Large intestine (tissue), 12 donors: ENCODE data around the gene ZC3H18. TPM values are rescaled to one million over a fixed set of nuclear protein-coding genes. Genes with fewer than 3 reads are reported as not detected.
A peak's percentile ranks its signal among the peaks of the same experiment; 100 is the strongest.

ENCODE experiments used
- DNase-seq, 2 donors: peaks; one replicate each; pipeline versions ENCODE4 v3.0.0 to v3.0.0-alpha.2; 2013
- H3K27ac ChIP-seq: one replicate; pipeline ENCODE4 v1.5.1; 2013; ENCODE audit warnings: low read length
- H3K27me3 ChIP-seq: 2 replicates; pipeline ENCODE4 v1.6.1; 2013; ENCODE audit warnings: low read length; ENCODE audit not compliant: control insufficient read depth, insufficient read depth
- H3K36me3 ChIP-seq: 2 replicates; pipeline ENCODE4 v1.6.1; 2013; ENCODE audit warnings: low read length; ENCODE audit not compliant: control insufficient read depth, insufficient read depth
- H3K4me1 ChIP-seq: one replicate; pipeline ENCODE4 v1.6.1; 2013; ENCODE audit warnings: low read length; ENCODE audit not compliant: control insufficient read depth, insufficient read depth
- H3K4me3 ChIP-seq: one replicate; pipeline ENCODE4 v1.5.1; 2013; ENCODE audit warnings: low read length
- H3K9me3 ChIP-seq: one replicate; pipeline ENCODE4 v1.6.1; 2013; ENCODE audit warnings: mild to moderate bottlenecking, low read depth, low read length, moderate library complexity; ENCODE audit not compliant: control insufficient read depth
- WGBS: methylation state at CpG from one replicate; pipeline ENCODE4 v1.1.5; 2013; ENCODE audit warnings: low lambda C conversion rate; ENCODE audit not compliant: insufficient coverage; 5-methylcytosine and 5-hydroxymethylcytosine counted together
- long read RNA-seq, 11 donors: transcript quantifications; one replicate each; lab custom pipeline, GENCODE V29; 2026
- polyA plus RNA-seq: library from polyadenylated mRNA; unstranded; fragments of 120-200 nt; gene quantifications from one replicate; pipeline ENCODE4 v1.2.1, GENCODE V29; 2013

The ZC3H18 gene
- polyA plus RNA-seq = 34.3 TPM
- long read RNA-seq, donor 1, partial matches to known transcripts = 0 of 3 reads
- long read RNA-seq, donor 1, other reads (novel, unspliced or antisense) = 0 of 3 reads
- long read RNA-seq, donor 2, partial matches to known transcripts = 655 of 661 reads
- long read RNA-seq, donor 2, other reads (novel, unspliced or antisense) = 5 of 661 reads
- long read RNA-seq, donor 3 = 0 reads
- long read RNA-seq, donor 4 = 0 reads
- long read RNA-seq, donor 5, partial matches to known transcripts = 0 of 3 reads
- long read RNA-seq, donor 5, other reads (novel, unspliced or antisense) = 0 of 3 reads
- long read RNA-seq, donor 6, partial matches to known transcripts = 6 of 8 reads
- long read RNA-seq, donor 6, other reads (novel, unspliced or antisense) = 0 of 8 reads
- long read RNA-seq, donor 7, partial matches to known transcripts = 0 of 1 reads
- long read RNA-seq, donor 7, other reads (novel, unspliced or antisense) = 0 of 1 reads
- long read RNA-seq, donor 8, partial matches to known transcripts = 613 of 622 reads
- long read RNA-seq, donor 8, other reads (novel, unspliced or antisense) = 5 of 622 reads
- long read RNA-seq, donor 9, partial matches to known transcripts = 0 of 2 reads
- long read RNA-seq, donor 9, other reads (novel, unspliced or antisense) = 0 of 2 reads
- long read RNA-seq, donor 10, partial matches to known transcripts = 0 of 2 reads
- long read RNA-seq, donor 10, other reads (novel, unspliced or antisense) = 0 of 2 reads
- long read RNA-seq, donor 11, partial matches to known transcripts = 0 of 1 reads
- long read RNA-seq, donor 11, other reads (novel, unspliced or antisense) = 0 of 1 reads

GRCh38 chr16:88569985-88570690 is at the start of gene ZC3H18:
ZC3H18 (plus strand) TSS chr16:88570403; CDS start chr16:88577124, 6,721 bp downstream.
- H3K36me3 ChIP-seq = peaks cover 16% of the 10 kb centered on the region
- no peaks in the 10 kb centered on the region for H3K9me3 ChIP-seq
- no CpG with 5 or more reads among the region's 90 CpGs for WGBS
- peak within 1 kb of the TSS; percentile 86 for H3K4me3 ChIP-seq
- peak; percentile 98 for DNase-seq
- peak within 1 kb of the TSS; percentile 74 for H3K27ac ChIP-seq
- H3K4me1 ChIP-seq = peaks cover 11% of the 10 kb centered on the region
- H3K27me3 ChIP-seq = no peaks in the 10 kb centered on the region

GRCh38 chr16:88521674-88522073 is 48.5 kb upstream of the ZC3H18 start:
- no CpG with 5 or more reads among the region's 9 CpGs for WGBS
- Histone ChIP-seq H3K4me1 (peaks cover 25% of the 10 kb centered on the region), H3K9me3 (peaks cover 5% of the 10 kb centered on the region), H3K36me3 (peaks cover 27% of the 10 kb centered on the region), H3K27ac (no peak overlapping the region), H3K4me3 (no peak overlapping the region), H3K27me3 (no peaks in the 10 kb centered on the region)
- no peak for DNase-seq

GRCh38 chr16:88522276-88522949 is 47.8 kb upstream of the ZC3H18 start:
- Histone ChIP-seq H3K36me3 (peaks cover 29% of the 10 kb centered on the region), H3K4me3 (no peak overlapping the region), H3K4me1 (peaks cover 30% of the 10 kb centered on the region), H3K27ac (no peak overlapping the region), H3K27me3 (no peaks in the 10 kb centered on the region), H3K9me3 (peaks cover 5% of the 10 kb centered on the region)
- DNase-seq = peak in 1 of 2 donors; percentile 3
- no CpG with 5 or more reads among the region's 24 CpGs for WGBS

- DNase-seq = peak in 1 of 2 donors; percentile 9
- WGBS = no CpG with 5 or more reads among the region's 47 CpGs
- no peak overlapping the region for H3K27ac ChIP-seq
- H3K4me3 ChIP-seq = no peak overlapping the region
- no peaks in the 10 kb centered on the region for H3K27me3 ChIP-seq
- H3K36me3 ChIP-seq = peaks cover 38% of the 10 kb centered on the region
- peaks cover 37% of the 10 kb centered on the region for H3K4me1 ChIP-seq
- peaks cover under 1% of the 10 kb centered on the region for H3K9me3 ChIP-seq
Measured at GRCh38 chr16:88523309-88524161, 46.7 kb upstream of the ZC3H18 start.

DNA sequence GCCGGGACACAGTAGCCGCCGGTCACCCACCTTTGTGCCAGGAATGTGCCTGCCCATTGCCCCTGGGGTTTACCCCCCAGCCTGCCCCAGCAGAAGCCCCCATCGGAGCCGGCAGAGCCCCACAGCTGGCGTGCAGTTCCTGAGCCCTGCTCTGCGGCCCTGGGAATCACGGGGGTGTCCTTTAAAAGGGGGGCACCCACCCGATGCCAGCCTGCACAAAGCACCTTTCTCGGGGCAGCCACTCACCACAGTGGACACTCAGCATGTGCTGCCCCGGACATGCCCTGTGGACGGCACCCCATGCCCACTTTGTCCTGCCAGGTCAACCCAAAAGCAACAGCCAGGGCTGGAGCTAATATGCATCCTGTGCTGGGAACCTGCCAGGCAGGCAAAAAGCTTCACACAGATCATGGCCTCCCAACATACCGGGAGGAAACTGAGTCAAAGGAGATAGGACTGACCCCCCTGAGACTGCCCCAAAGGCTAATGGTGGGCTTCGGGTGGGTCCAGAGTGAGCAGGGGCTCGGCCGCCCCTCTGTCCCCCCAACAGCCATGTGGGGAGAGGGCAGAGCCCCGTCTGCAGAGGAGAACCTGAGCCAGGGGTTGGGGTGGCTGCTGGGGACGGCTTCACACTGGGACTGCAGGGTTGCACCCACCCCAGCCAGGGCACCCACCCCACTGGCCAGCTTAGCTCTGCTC is 45.8 kb upstream of the ZC3H18 start:
- no CpG with 5 or more reads among the region's 18 CpGs for WGBS
- H3K4me1 ChIP-seq = peaks cover 44% of the 10 kb centered on the region
- DNase-seq = peak in 1 of 2 donors; percentile 29
- no peaks in the 10 kb centered on the region for H3K9me3 ChIP-seq
- H3K4me3 ChIP-seq = no peak overlapping the region
- H3K27me3 ChIP-seq = no peaks in the 10 kb centered on the region
- H3K27ac ChIP-seq = peak overlapping the region; percentile 44
- peaks cover 47% of the 10 kb centered on the region for H3K36me3 ChIP-seq

- peak in 1 of 2 donors; percentile 50 for DNase-seq
- no peaks in the 10 kb centered on the region for H3K9me3 ChIP-seq
- no CpG with 5 or more reads among the region's 18 CpGs for WGBS
- no peaks in the 10 kb centered on the region for H3K27me3 ChIP-seq
- H3K36me3 ChIP-seq = peaks cover 54% of the 10 kb centered on the region
- peaks cover 51% of the 10 kb centered on the region for H3K4me1 ChIP-seq
- H3K4me3 ChIP-seq = no peak overlapping the region
- peak overlapping the region; percentile 44 for H3K27ac ChIP-seq
Measured at GRCh38 chr16:88524973-88525662, 45.1 kb upstream of the ZC3H18 start.

DNA sequence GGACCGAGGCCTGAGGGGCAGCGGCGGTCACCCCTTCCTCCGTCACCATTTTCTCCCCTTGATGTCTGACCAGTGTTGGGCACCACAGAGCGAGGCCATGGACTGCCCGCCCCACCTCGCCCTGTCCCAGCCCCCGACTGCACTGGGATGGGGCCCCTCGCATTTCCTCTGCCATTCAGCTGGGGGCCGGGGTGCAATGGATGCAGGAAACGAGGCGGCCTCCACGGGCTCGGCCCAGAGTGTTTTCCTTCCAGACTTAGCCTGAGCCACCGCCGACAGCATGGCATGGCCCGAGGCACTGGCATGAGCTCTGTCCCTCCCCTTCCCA is 44.6 kb upstream of the ZC3H18 start:
- peak in 1 of 2 donors; percentile 32 for DNase-seq
- Histone ChIP-seq H3K27ac (peak overlapping the region; percentile 44), H3K9me3 (no peaks in the 10 kb centered on the region), H3K27me3 (no peaks in the 10 kb centered on the region), H3K4me1 (peaks cover 56% of the 10 kb centered on the region), H3K4me3 (no peak overlapping the region), H3K36me3 (peaks cover 59% of the 10 kb centered on the region)
- no CpG with 5 or more reads among the region's 17 CpGs for WGBS

- H3K27ac ChIP-seq = peak overlapping the region; percentile 44
- peaks cover 61% of the 10 kb centered on the region for H3K4me1 ChIP-seq
- H3K4me3 ChIP-seq = no peak overlapping the region
- no CpG with 5 or more reads among the region's 29 CpGs for WGBS
- H3K27me3 ChIP-seq = no peaks in the 10 kb centered on the region
- no peaks in the 10 kb centered on the region for H3K9me3 ChIP-seq
- peak; percentile 45 to 71 for DNase-seq
- H3K36me3 ChIP-seq = peaks cover 61% of the 10 kb centered on the region
Measured at GRCh38 chr16:88526008-88526905, 43.9 kb upstream of the ZC3H18 start.
